ENCODE results near the gene ANO6.

The ANO6 gene

GRCh38 chr12:45416126-45416525 lies 200.2 kb downstream of the ANO6 start:
- DNase-seq: no peak

GRCh38 chr12:45418520-45418919 lies 202.6 kb downstream of the ANO6 start:
- DNase-seq: no peak

- DNase-seq: no peak
Observed at GRCh38 chr12:45419317-45419814, 203.5 kb downstream of the ANO6 start.

- no peak for DNase-seq
Observed at GRCh38 chr12:45421736-45422135, 205.8 kb downstream of the ANO6 start.

- no peak for DNase-seq
Observed at GRCh38 chr12:45423931-45424330, 208.0 kb downstream of the ANO6 start.

- DNase-seq: no peak
Observed at GRCh38 chr12:45425426-45425825, 209.5 kb downstream of the ANO6 start.

GRCh38 chr12:45426294-45426693 lies 210.4 kb downstream of the ANO6 start:
- no peak for DNase-seq

- DNase-seq: no peak
Observed at GRCh38 chr12:45427042-45427441, 211.1 kb downstream of the ANO6 start.

- no peak for DNase-seq
Observed at GRCh38 chr12:45429831-45430230, 213.9 kb downstream of the ANO6 start.

GRCh38 chr12:45431126-45431525 lies 215.2 kb downstream of the ANO6 start:
- DNase-seq: no peak

GRCh38 chr12:45432710-45433109 lies 216.8 kb downstream of the ANO6 start:
- no peak for DNase-seq

GRCh38 chr12:45433441-45433868 lies 217.6 kb downstream of the ANO6 start:
- DNase-seq: no peak

GRCh38 chr12:45434094-45434493 lies 218.2 kb downstream of the ANO6 start:
- DNase-seq: no peak

- no peak for DNase-seq
Observed at GRCh38 chr12:45435945-45436710, 220.2 kb downstream of the ANO6 start.

GRCh38 chr12:45439039-45439438 lies 223.1 kb downstream of the ANO6 start:
- DNase-seq: no peak

GRCh38 chr12:45446013-45446412 lies 230.1 kb downstream of the ANO6 start:
- DNase-seq: no peak

GRCh38 chr12:45458238-45458637 lies 242.3 kb downstream of the ANO6 start:
- no peak for DNase-seq

GRCh38 chr12:45458854-45459807 lies 243.2 kb downstream of the ANO6 start:
- no peak for DNase-seq

GRCh38 chr12:45462506-45462905 lies 246.6 kb downstream of the ANO6 start:
- DNase-seq: no peak

GRCh38 chr12:45464699-45465098 lies 248.8 kb downstream of the ANO6 start:
- DNase-seq: no peak

GRCh38 chr12:45468751-45469615 lies 253.1 kb downstream of the ANO6 start:
- DNase-seq: no peak

- no peak for DNase-seq
Observed at GRCh38 chr12:45469902-45470301, 254.0 kb downstream of the ANO6 start.

- no peak for DNase-seq
Observed at GRCh38 chr12:45473636-45474035, 257.7 kb downstream of the ANO6 start.

Data from NCI-H510A treated with DMSO at 0.1 percent for 48 hours (cell line).